ENCODE results near the gene ZFYVE28. TPM values are rescaled to one million over a fixed set of nuclear protein-coding genes. Genes with fewer than 3 reads are reported as not detected.

Gene ZFYVE28
- total RNA-seq, 4 donors from 2014 or later, result 8.9 to 19.1 (median 16.4) TPM

GRCh38 chr4:2295500-2295899 lies 122.9 kb downstream of the ZFYVE28 start:
- TF ChIP-seq POLR2A (IDR thresholded peaks at IDR 0.05) (no peak), CTCF (IDR thresholded peaks at IDR 0.05) (no peak)
- Histone ChIP-seq H3K9me3 (no peaks in the 10 kb centered on the region), H3K27me3 (no peaks in the 10 kb centered on the region), H3K27ac (no peak overlapping the region), H3K4me3 (replicated peaks in 1 of 3) (no peak overlapping the region), H3K4me1 (no peaks in the 10 kb centered on the region), H3K36me3 (no peaks in the 10 kb centered on the region)
- intact Hi-C loops (cut with DNase I), result no loop called here
- 93% methylated on average over 9 of the region's 9 CpGs for WGBS, 2 donors
- DNase-seq, result peak in 1 of 2 donors; percentile 2

GRCh38 chr4:2292646-2293108 lies 125.8 kb downstream of the ZFYVE28 start:
- WGBS, 2 donors, result 81 to 82% methylated on average over 6 of the region's 6 CpGs
- Histone ChIP-seq H3K36me3 (no peaks in the 10 kb centered on the region), H3K9me3 (no peaks in the 10 kb centered on the region), H3K4me1 (no peaks in the 10 kb centered on the region), H3K27me3 (no peaks in the 10 kb centered on the region), H3K27ac (no peak overlapping the region), H3K4me3 (replicated peaks in 1 of 3) (no peak overlapping the region)
- no peak for DNase-seq
- intact Hi-C loops (cut with DNase I), result no loop called here
- TF ChIP-seq CTCF (IDR thresholded peaks at IDR 0.05), result no peak
- no peak for TF ChIP-seq POLR2A (IDR thresholded peaks at IDR 0.05)

GRCh38 chr4:2291705-2292645 lies 126.5 kb downstream of the ZFYVE28 start:
- Histone ChIP-seq H3K4me1 (no peaks in the 10 kb centered on the region), H3K9me3 (no peaks in the 10 kb centered on the region), H3K4me3 (replicated peaks in 1 of 3) (no peak overlapping the region), H3K27ac (no peak overlapping the region), H3K27me3 (no peaks in the 10 kb centered on the region), H3K36me3 (no peaks in the 10 kb centered on the region)
- 79% methylated on average over 14 to 20 of the region's 20 CpGs for WGBS, 2 donors
- TF ChIP-seq POLR2A (IDR thresholded peaks at IDR 0.05), result no peak
- no peak for TF ChIP-seq CTCF (IDR thresholded peaks at IDR 0.05)
- intact Hi-C loops (cut with DNase I), result no loop called here
- DNase-seq, result peak in 1 of 2 donors; percentile 1

GRCh38 chr4:2290974-2291704 lies 127.3 kb downstream of the ZFYVE28 start:
- H3K4me3 ChIP-seq (replicated peaks in 1 of 3), result no peak overlapping the region
- no peak overlapping the region for H3K27ac ChIP-seq
- 82 to 88% methylated on average over 19 to 22 of the region's 24 CpGs for WGBS, 2 donors
- H3K36me3 ChIP-seq, result no peaks in the 10 kb centered on the region
- DNase-seq, result peak in 1 of 2 donors; percentile 14
- TF ChIP-seq POLR2A (IDR thresholded peaks at IDR 0.05), result no peak
- no peak for TF ChIP-seq CTCF (IDR thresholded peaks at IDR 0.05)
- no peaks in the 10 kb centered on the region for H3K9me3 ChIP-seq
- no peaks in the 10 kb centered on the region for H3K4me1 ChIP-seq
- no peaks in the 10 kb centered on the region for H3K27me3 ChIP-seq
- intact Hi-C loops (cut with DNase I), result no loop called here
